Right lobe of liver (tissue), 4 donors: Measurements from ENCODE around the gene PDE6H.

Experiments
- POLR2A ChIP-seq: fragments of 450-650 bp; IDR thresholded peaks from one replicate; pipeline ENCODE4 v1.6.1; 2017; ENCODE audit warnings: antibody characterized with exemption, mild to moderate bottlenecking
- TF ChIP-seq, protein P1 (sequence below), 4 donors: fragments of 200-600 bp in 3 of 4; fragments of 450-650 bp in 1 of 4; IDR thresholded peaks; one replicate each; pipeline versions ENCODE4 v1.5.1 to v1.8.0; 2016 to 2022; ENCODE audit warnings: antibody characterized with exemption in 4 of 4, mild to moderate bottlenecking in 2 of 4
- donor health status: DM: no; HTN: no; CAD: no.
- donor health status: DM: no; HTN: no; CAD: no.
- donor health status: DM: no; HTN: yes; CAD: no.

DNA sequence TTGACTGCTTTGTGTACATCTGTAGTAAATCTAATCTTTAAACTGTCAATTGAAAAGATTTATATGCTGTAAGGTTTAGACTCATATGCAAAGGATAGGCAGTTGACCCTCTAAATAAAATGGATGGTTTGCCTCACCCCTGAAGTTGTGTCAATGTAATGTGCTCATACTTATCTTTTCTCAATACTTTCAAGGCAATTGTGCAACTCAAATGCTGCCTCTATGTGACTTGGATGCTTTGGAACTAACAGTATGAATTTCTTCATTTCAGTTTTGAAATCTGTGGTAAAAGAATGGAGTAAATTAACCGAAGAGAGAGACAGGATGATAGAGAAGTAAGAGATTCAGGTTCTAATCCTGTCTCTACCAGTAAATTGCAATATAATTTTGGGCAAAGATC lies 9.7 kb downstream of the PDE6H start:
- TF ChIP-seq, protein P1, sequence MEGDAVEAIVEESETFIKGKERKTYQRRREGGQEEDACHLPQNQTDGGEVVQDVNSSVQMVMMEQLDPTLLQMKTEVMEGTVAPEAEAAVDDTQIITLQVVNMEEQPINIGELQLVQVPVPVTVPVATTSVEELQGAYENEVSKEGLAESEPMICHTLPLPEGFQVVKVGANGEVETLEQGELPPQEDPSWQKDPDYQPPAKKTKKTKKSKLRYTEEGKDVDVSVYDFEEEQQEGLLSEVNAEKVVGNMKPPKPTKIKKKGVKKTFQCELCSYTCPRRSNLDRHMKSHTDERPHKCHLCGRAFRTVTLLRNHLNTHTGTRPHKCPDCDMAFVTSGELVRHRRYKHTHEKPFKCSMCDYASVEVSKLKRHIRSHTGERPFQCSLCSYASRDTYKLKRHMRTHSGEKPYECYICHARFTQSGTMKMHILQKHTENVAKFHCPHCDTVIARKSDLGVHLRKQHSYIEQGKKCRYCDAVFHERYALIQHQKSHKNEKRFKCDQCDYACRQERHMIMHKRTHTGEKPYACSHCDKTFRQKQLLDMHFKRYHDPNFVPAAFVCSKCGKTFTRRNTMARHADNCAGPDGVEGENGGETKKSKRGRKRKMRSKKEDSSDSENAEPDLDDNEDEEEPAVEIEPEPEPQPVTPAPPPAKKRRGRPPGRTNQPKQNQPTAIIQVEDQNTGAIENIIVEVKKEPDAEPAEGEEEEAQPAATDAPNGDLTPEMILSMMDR (IDR thresholded peaks at IDR 0.05), result no peak
- TF ChIP-seq POLR2A, result no peak
